ENCODE measurements around the gene PLA2G2C.

DNA sequence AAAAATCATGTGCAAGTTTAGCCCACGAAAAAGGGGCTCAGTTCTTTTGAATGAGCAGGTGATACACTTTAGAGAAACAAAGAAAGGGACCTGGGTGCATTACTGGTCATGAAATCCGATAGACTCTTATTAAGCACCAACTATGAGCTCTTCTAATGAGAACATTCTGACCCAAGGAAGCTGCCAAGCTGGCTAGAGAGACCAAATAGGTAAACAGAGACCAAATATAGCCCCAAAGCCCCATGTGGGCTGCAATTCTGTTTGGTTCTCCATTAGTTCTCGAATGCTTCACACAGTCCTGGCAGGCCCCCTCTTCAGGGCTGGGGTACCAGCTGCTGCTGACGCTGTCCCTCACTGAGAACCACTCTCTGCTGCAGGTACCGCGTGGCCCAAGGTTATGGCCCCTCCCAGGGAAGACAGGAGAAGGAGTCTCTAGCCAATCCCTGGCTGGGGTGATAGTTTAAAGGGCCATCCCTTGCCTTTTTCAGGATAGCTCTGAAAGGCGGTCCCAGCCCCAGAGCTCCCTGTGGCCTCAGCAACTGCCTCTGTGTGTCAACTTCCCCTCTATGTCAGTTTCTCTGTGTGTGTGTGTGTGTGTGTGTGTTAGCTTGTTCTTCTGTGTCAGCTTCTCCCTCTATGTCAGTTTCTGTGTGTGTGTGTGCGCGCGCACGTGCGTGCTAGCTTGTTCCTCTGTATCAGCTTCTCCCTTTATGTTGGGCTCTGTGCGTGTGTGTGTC is 7.5 kb downstream of the PLA2G2C start:
- TF ChIP-seq POLR2A (IDR thresholded peaks at IDR 0.05; ENCODE audit: low read depth, low read length) (no peak), TAF1 (IDR thresholded peaks at IDR 0.05; ENCODE audit: borderline replicate concordance, low read depth, low read length) (no peak)
